H1 (cell line): Measurements from ENCODE around the gene P2RY14. TPM values are rescaled to one million over a fixed set of nuclear protein-coding genes. Genes with fewer than 3 reads are reported as not detected.

Experiments used
- CTCF ChIA-PET: fragments of 300-600 bp; sonication (Branson Sonifier 250); formaldehyde crosslinking; loops from one replicate; lab custom pipeline; 2021; ENCODE audit not compliant: partially characterized antibody; lab: Charles Lee
- POLR2A ChIA-PET: fragments of 300-600 bp; sonication (Branson Sonifier 250); formaldehyde crosslinking; loops from one replicate; lab custom pipeline; 2021; ENCODE audit warnings: inconsistent platforms; ENCODE audit not compliant: partially characterized antibody; lab: Charles Lee
- DNase-seq, 2 experiments: peaks; one replicate each; pipeline versions ENCODE4 v3.0.0 to v3.0.0-alpha.2; 2010 to 2022; ENCODE audit warnings: low spot score in 2 of 2, low read depth in 1 of 2, mixed read lengths in 1 of 2
- FAIRE-seq: peaks from 2 replicates; lab custom pipeline; 2011; peaks lifted over from hg19 to GRCh38; lab: Jason Lieb, UNC
- H2AFZ ChIP-seq: 2 replicates; pipeline ENCODE4 v1.8.1; 2012; ENCODE audit warnings: low read length, inconsistent platforms
- H2AK5ac ChIP-seq: 2 replicates; pipeline ENCODE4 v1.6.1; 2013; ENCODE audit warnings: low read depth, low read length
- H2BK120ac ChIP-seq: replicated peaks from 2 replicates; pipeline ENCODE3; 2013; ENCODE audit warnings: low read depth, low read length, inconsistent platforms
- H2BK12ac ChIP-seq: 2 replicates; pipeline ENCODE4 v1.6.1; 2013; ENCODE audit warnings: low read depth, low read length
- H2BK15ac ChIP-seq: 2 replicates; pipeline ENCODE4 v1.6.1; 2013; ENCODE audit warnings: low read length
- H2BK20ac ChIP-seq: 2 replicates; pipeline ENCODE4 v1.6.1; 2013; ENCODE audit warnings: low read length
- H2BK5ac ChIP-seq: 2 replicates; pipeline ENCODE4 v1.6.1; 2013; ENCODE audit warnings: low read depth, low read length
- H3K14ac ChIP-seq: 2 replicates; pipeline ENCODE4 v1.6.1; 2013; ENCODE audit warnings: inconsistent platforms; ENCODE audit not compliant: insufficient read length
- H3K18ac ChIP-seq: 2 replicates; pipeline ENCODE4 v1.6.1; 2013; ENCODE audit warnings: low read length; ENCODE audit errors: extremely low read depth
- H3K23ac ChIP-seq: 2 replicates; pipeline ENCODE4 v1.6.1; 2013; ENCODE audit warnings: inconsistent platforms; ENCODE audit not compliant: insufficient read length
- H3K23me2 ChIP-seq: 2 replicates; pipeline ENCODE4 v1.6.1; 2013; ENCODE audit warnings: low read depth, low read length
- H3K27ac ChIP-seq: 2 replicates; pipeline ENCODE4 v1.6.1; 2011; ENCODE audit warnings: low read depth, low read length, inconsistent platforms
- H3K27me3 ChIP-seq, 4 experiments: replicated peaks in 1 of 4; 1 replicate in 1 of 4; 2 replicates in 3 of 4; pipeline versions ENCODE4 v1.6.1 to v1.8.1; 2011 to 2013; ENCODE audit warnings: low read length in 3 of 4, mild to moderate bottlenecking in 3 of 4, inconsistent platforms in 2 of 4, mixed read lengths in 2 of 4, moderate library complexity in 1 of 4; ENCODE audit not compliant: control insufficient read depth in 3 of 4, insufficient read depth in 3 of 4; ENCODE audit errors: extremely low read depth in 1 of 4
- H3K36me3 ChIP-seq, 4 experiments: 2 replicates each; pipeline versions ENCODE4 v1.6.1 to v1.8.1; 2011 to 2013; ENCODE audit warnings: mild to moderate bottlenecking in 4 of 4, low read length in 3 of 4, moderate library complexity in 2 of 4, control low read depth in 1 of 4, inconsistent platforms in 1 of 4; ENCODE audit not compliant: insufficient read depth in 4 of 4, control insufficient read depth in 2 of 4
- H3K4ac ChIP-seq: replicated peaks from 2 replicates; pipeline ENCODE3; 2013; ENCODE audit warnings: low read length, low read depth, mixed read lengths, inconsistent platforms; ENCODE audit not compliant: insufficient read length
- H3K4me1 ChIP-seq, 4 experiments: replicated peaks in 1 of 4; 1 replicate in 1 of 4; 2 replicates in 3 of 4; pipeline versions ENCODE4 v1.6.1 to v1.8.1; 2011 to 2013; ENCODE audit warnings: low read length in 3 of 4, inconsistent platforms in 2 of 4, mixed read lengths in 1 of 4; ENCODE audit not compliant: insufficient read depth in 4 of 4, control insufficient read depth in 3 of 4
- H3K4me2 ChIP-seq, 2 experiments: 2 replicates each; pipeline versions ENCODE4 v1.6.1 to v1.8.1; 2011 to 2013; ENCODE audit warnings: low read depth in 2 of 2, low read length in 2 of 2, control low read depth in 1 of 2, inconsistent platforms in 1 of 2, mild to moderate bottlenecking in 1 of 2; ENCODE audit not compliant: insufficient read depth in 1 of 2
- H3K4me3 ChIP-seq, 4 experiments: fragments of 200-600, 300-600 bp in 1 of 4; sonication (generic), shearing (Covaris generic), sonication (Bioruptor Twin) in 1 of 4; 2 replicates each; pipeline versions ENCODE4 v1.5.1 to v1.8.1; 2011 to 2016; ENCODE audit warnings: low read length in 4 of 4, low read depth in 3 of 4, control low read depth in 2 of 4, inconsistent platforms in 2 of 4, mild to moderate bottlenecking in 2 of 4, mixed read lengths in 1 of 4, moderate library complexity in 1 of 4; ENCODE audit not compliant: insufficient read depth in 2 of 4; ENCODE audit errors: extremely low read depth in 1 of 4
- H3K56ac ChIP-seq: replicated peaks from 2 replicates; pipeline ENCODE3; 2013; ENCODE audit warnings: low read depth, mild to moderate bottlenecking, mixed read lengths, low read length, inconsistent platforms; ENCODE audit not compliant: insufficient read length
- H3K79me1 ChIP-seq: 2 replicates; pipeline ENCODE4 v1.6.1; 2013; ENCODE audit warnings: low read depth, low read length, control low read depth
- H3K79me2 ChIP-seq, 2 experiments: 2 replicates each; pipeline versions ENCODE4 v1.6.1 to v1.8.1; 2012 to 2013; ENCODE audit warnings: low read length in 2 of 2, mild to moderate bottlenecking in 2 of 2, inconsistent platforms in 1 of 2; ENCODE audit not compliant: insufficient read depth in 2 of 2, control insufficient read depth in 1 of 2
- H3K9ac ChIP-seq, 4 experiments: replicated peaks in 1 of 4; 1 replicate in 1 of 4; 2 replicates in 3 of 4; pipeline versions ENCODE4 v1.6.1 to v1.8.1; 2011 to 2013; ENCODE audit warnings: low read depth in 3 of 4, low read length in 3 of 4, control low read depth in 2 of 4, mild to moderate bottlenecking in 2 of 4, moderate library complexity in 2 of 4, inconsistent platforms in 1 of 4; ENCODE audit errors: extremely low read depth in 1 of 4
- H3K9me3 ChIP-seq, 2 experiments: 2 replicates each; pipeline versions ENCODE4 v1.6.1 to v1.8.1; 2012 to 2013; ENCODE audit warnings: mild to moderate bottlenecking in 2 of 2, moderate library complexity in 2 of 2, control low read depth in 1 of 2, inconsistent platforms in 1 of 2, low read depth in 1 of 2, low read length in 1 of 2, mixed read lengths in 1 of 2; ENCODE audit not compliant: insufficient read depth in 2 of 2
- H4K20me1 ChIP-seq, 2 experiments: replicated peaks in 1 of 2; 2 replicates each; pipeline versions ENCODE3 to v1.8.1; 2011 to 2013; ENCODE audit warnings: inconsistent platforms in 2 of 2, low read length in 2 of 2, mild to moderate bottlenecking in 1 of 2; ENCODE audit not compliant: insufficient read depth in 2 of 2, control insufficient read depth in 1 of 2
- H4K5ac ChIP-seq: 2 replicates; pipeline ENCODE4 v1.6.1; 2013; ENCODE audit warnings: low read length, low read depth, mixed read lengths, inconsistent platforms; ENCODE audit not compliant: insufficient read length
- H4K8ac ChIP-seq: 2 replicates; pipeline ENCODE4 v1.8.0; 2013; ENCODE audit warnings: mild to moderate bottlenecking, moderate library complexity, low read length, inconsistent platforms; ENCODE audit not compliant: insufficient read depth; ENCODE audit errors: extremely low read depth
- H4K91ac ChIP-seq: replicated peaks from 2 replicates; pipeline ENCODE3; 2013; ENCODE audit warnings: low read length, mixed read lengths, inconsistent platforms; ENCODE audit not compliant: insufficient read length
- ATF3 ChIP-seq: IDR thresholded peaks from 2 replicates; pipeline ENCODE4 v1.6.1; 2011; ENCODE audit warnings: low read depth, mild to moderate bottlenecking, low read length; ENCODE audit not compliant: insufficient read depth
- BACH1 ChIP-seq: IDR thresholded peaks from 2 replicates; pipeline ENCODE4 v1.6.1; 2012; ENCODE audit warnings: low read length, improper control_type of control experiment
- BCL11A ChIP-seq, 2 experiments: IDR thresholded peaks; one replicate each; pipeline ENCODE4 v1.6.1; 2011; ENCODE audit warnings: low read depth in 2 of 2, low read length in 2 of 2, mild to moderate bottlenecking in 2 of 2
- HDAC6 ChIP-seq: IDR thresholded peaks from one replicate; pipeline ENCODE4 v1.7.1; 2012; ENCODE audit warnings: low read depth, mild to moderate bottlenecking, inconsistent platforms, low read length, moderate library complexity
- JUND ChIP-seq: IDR thresholded peaks from 2 replicates; pipeline ENCODE4 v1.6.1; 2011; ENCODE audit warnings: mild to moderate bottlenecking, improper control_type of control experiment, low read length
- MAFK ChIP-seq: IDR thresholded peaks from 2 replicates; pipeline ENCODE4 v1.6.1; 2012; ENCODE audit warnings: low read depth, mild to moderate bottlenecking, improper control_type of control experiment, low read length
- MAX ChIP-seq: IDR thresholded peaks from 2 replicates; pipeline ENCODE4 v1.6.1; 2012; ENCODE audit warnings: inconsistent platforms
- POLR2A ChIP-seq, 2 experiments: IDR thresholded peaks; 1 replicate in 1 of 2; 2 replicates in 1 of 2; pipeline ENCODE4 v1.6.1; 2011; ENCODE audit warnings: low read depth in 2 of 2, low read length in 2 of 2, mild to moderate bottlenecking in 2 of 2; ENCODE audit errors: control extremely low read depth in 1 of 2
- SIX5 ChIP-seq: IDR thresholded peaks from 2 replicates; pipeline ENCODE4 v1.6.1; 2011; ENCODE audit warnings: mild to moderate bottlenecking, low read depth, low read length
- TEAD4 ChIP-seq: IDR thresholded peaks from 2 replicates; pipeline ENCODE4 v1.6.1; 2012; ENCODE audit warnings: low read depth, low read length, inconsistent platforms, mixed read lengths
- USF2 ChIP-seq: IDR thresholded peaks from 2 replicates; pipeline ENCODE4 v1.6.1; 2011; ENCODE audit warnings: low read length, improper control_type of control experiment
- ZNF274 ChIP-seq: IDR thresholded peaks from 2 replicates; pipeline ENCODE4 v1.7.0; 2012; ENCODE audit warnings: low read length, borderline replicate concordance; ENCODE audit errors: extremely low read depth
- WGBS, 2 experiments: shearing (Covaris generic) in 1 of 2; methylation state at CpG; one replicate each; pipeline versions ENCODE4 v1.1.6 to v1.1.7; 2013 to 2015; ENCODE audit warnings: low lambda C conversion rate in 2 of 2, mixed read lengths in 2 of 2, inconsistent platforms in 1 of 2, low coverage in 1 of 2, missing lambda C conversion rate in 1 of 2; ENCODE audit not compliant: insufficient replicate concordance in 2 of 2, insufficient coverage in 1 of 2, insufficient read length in 1 of 2; ENCODE audit errors: extremely low coverage in 1 of 2, missing lambda C conversion rate in 1 of 2; 5-methylcytosine and 5-hydroxymethylcytosine counted together
- polyA plus RNA-seq, 7 experiments: library from polyadenylated mRNA; depleted of rRNA in 3 of 7; stranded (reverse) in 5 of 7; unstranded in 2 of 7; fragments of >200 nt in 5 of 7; fragments of 200-250 nt in 2 of 7; gene quantifications; 1 replicate in 5 of 7; 2 replicates in 1 of 7; 4 replicates in 1 of 7; pipeline versions ENCODE4 v1.2.1 to v1.2.3, GENCODE V29; 2011 to 2013; ENCODE audit warnings: missing spikeins in 2 of 7, mixed read lengths in 2 of 7
- total RNA-seq: library from RNA; stranded (reverse); fragmentation: NEBNext Ultra II Directional; extraction: Animal tissue kit (Norgen Biotek cat#: 25700); gene quantifications from 2 replicates; pipeline ENCODE4 v1.2.1, GENCODE V29; 2021

Gene P2RY14
- total and polyA plus RNA-seq, 2 of the 8 experiments (the other 6 are each of a cell fraction or from before 2014, with no cell fraction given): not detected

- no peaks in the 10 kb centered on the region for H3K23me2 ChIP-seq
- H3K36me3 ChIP-seq: peaks cover 0 to 2% (median 0%) of the 10 kb centered on the region in 4 experiments; a peak in 3 of 8 replicates
- no peak overlapping the region for H2BK20ac ChIP-seq
- no peak overlapping the region for H2BK15ac ChIP-seq
- no peak overlapping the region for H2BK120ac ChIP-seq
- no peak overlapping the region for H2AFZ ChIP-seq
- no peaks in the 10 kb centered on the region for H3K27me3 ChIP-seq
- FAIRE-seq: no peak
- H2BK5ac ChIP-seq: no peak overlapping the region
- no peak overlapping the region for H3K56ac ChIP-seq
- POLR2A ChIA-PET: no interaction called here
- H2AK5ac ChIP-seq: no peak overlapping the region
- H3K23ac ChIP-seq: no peak overlapping the region
- H3K4me3 ChIP-seq: no peak overlapping the region
- no peak for DNase-seq
- no peak overlapping the region for H3K27ac ChIP-seq
- 90% methylated on average over 8 of the region's 9 CpGs; no CpG with 5 or more reads in 1 of the 2 experiments for WGBS, 2 experiments
- H2BK12ac ChIP-seq: no peak overlapping the region
- H3K9me3 ChIP-seq: no peaks in the 10 kb centered on the region
- CTCF ChIA-PET: interaction anchor here (0.5 to 6.8 kb wide), 20 partner anchors 8 to 1314 kb away, joined by 3 to 32 read pairs (median 6); no protein-coding TSS in a partner anchor
- no peaks in the 10 kb centered on the region for H3K79me2 ChIP-seq
- H3K4me1 ChIP-seq: peaks cover 0 to 6% (median 0%) of the 10 kb centered on the region in 4 experiments; a peak in 2 of 7 replicates
- peaks cover 0 to 2% of the 10 kb centered on the region in 2 experiments for H4K20me1 ChIP-seq
- no peaks in the 10 kb centered on the region; the same call in 1 of the 2 replicates for H3K79me1 ChIP-seq
- H3K9ac ChIP-seq: no peak overlapping the region
- H3K14ac ChIP-seq: no peak overlapping the region
- H4K91ac ChIP-seq: no peak overlapping the region
- H3K18ac ChIP-seq: no peak overlapping the region
- no peak overlapping the region for H3K4ac ChIP-seq
- H4K8ac ChIP-seq: no peak overlapping the region
- H4K5ac ChIP-seq: no peak overlapping the region
- H3K4me2 ChIP-seq: no peak overlapping the region
- TF ChIP-seq BACH1: no peak
- no peak for TF ChIP-seq ZNF274
- TF ChIP-seq USF2: no peak
- TF ChIP-seq TEAD4: no peak
- TF ChIP-seq HDAC6: no peak
- no peak for TF ChIP-seq JUND
- TF ChIP-seq MAX: no peak
- no peak for TF ChIP-seq BCL11A (IDR thresholded peaks at IDR 0.05; ENCODE audit: low read depth in 2 of 2, low read length in 2 of 2)
- TF ChIP-seq SIX5: no peak
- TF ChIP-seq POLR2A (IDR thresholded peaks at IDR 0.05; ENCODE audit: control extremely low read depth in 1 of 2, low read depth in 2 of 2, low read length in 2 of 2): no peak
- TF ChIP-seq MAFK: no peak
- TF ChIP-seq ATF3: no peak
These were observed 108.9 kb downstream of the P2RY14 start for GRCh38 chr3:151169262-151169947.
